BE2C (cell line): ENCODE data around the gene MAGI2.
"Not testable (repeated sequence)": the region's sequence is repeated elsewhere in the genome, so short reads cannot be mapped to it uniquely, and the experiment has no call there.

ENCODE experiments used
- DNase-seq: peaks from one replicate; pipeline ENCODE4 v3.0.0-alpha.2; 2020
- H3K27me3 ChIP-seq: fragments of 250-450 bp; sonication (Bioruptor Pico); 2 replicates; pipeline ENCODE4 v1.5.1; 2020; ENCODE audit warnings: mild to moderate bottlenecking
- H3K36me3 ChIP-seq: fragments of 250-450 bp; sonication (Bioruptor Pico); 2 replicates; pipeline ENCODE4 v1.5.1; 2020; ENCODE audit warnings: mild to moderate bottlenecking
- H3K4me1 ChIP-seq: fragments of 250-450 bp; sonication (Bioruptor Pico); 2 replicates; pipeline ENCODE4 v1.5.1; 2020
- H3K4me3 ChIP-seq: 2 replicates; pipeline ENCODE4 v1.5.1; 2011; ENCODE audit warnings: low read depth, low read length
- H3K9me3 ChIP-seq: fragments of 250-450 bp; sonication (Bioruptor Pico); 2 replicates; pipeline ENCODE4 v1.5.1; 2020
- TF ChIP-seq, protein P1 (sequence below): IDR thresholded peaks from 2 replicates; pipeline ENCODE4 v1.5.1; 2012; ENCODE audit warnings: mild to moderate bottlenecking, low read depth, low read length

MAGI2 gene

DNA sequence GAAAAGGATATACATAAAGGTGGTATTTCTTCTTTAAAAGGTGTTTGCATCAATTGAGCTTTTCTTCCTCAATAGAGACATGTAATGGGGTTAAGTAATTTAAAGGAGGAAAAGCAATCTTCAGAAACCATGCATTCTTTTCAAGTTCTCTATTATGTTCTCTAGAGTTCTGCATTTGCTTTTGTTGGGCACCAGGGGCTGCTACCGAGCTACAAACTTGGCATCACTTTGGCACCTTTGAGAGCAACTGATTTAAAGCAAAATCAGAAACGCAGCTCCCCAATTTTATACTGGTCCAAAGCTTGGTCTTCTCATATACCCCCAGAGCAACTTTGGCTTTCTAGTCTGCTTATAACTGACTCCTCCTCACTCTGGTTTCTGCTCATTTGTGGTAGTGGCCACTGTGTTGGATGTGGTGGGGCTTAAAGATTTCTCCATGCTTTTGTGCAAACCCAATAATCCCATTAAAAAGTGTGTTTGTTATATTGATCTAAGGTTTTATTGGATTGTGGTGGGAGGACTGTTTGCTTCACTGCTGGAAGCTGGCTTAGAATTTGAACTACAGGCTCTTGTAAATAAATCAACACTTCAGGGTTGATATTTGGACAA is 942.8 kb downstream of the MAGI2 start:
- H3K36me3 ChIP-seq, result no peaks in the 10 kb centered on the region
- TF ChIP-seq, protein P1, sequence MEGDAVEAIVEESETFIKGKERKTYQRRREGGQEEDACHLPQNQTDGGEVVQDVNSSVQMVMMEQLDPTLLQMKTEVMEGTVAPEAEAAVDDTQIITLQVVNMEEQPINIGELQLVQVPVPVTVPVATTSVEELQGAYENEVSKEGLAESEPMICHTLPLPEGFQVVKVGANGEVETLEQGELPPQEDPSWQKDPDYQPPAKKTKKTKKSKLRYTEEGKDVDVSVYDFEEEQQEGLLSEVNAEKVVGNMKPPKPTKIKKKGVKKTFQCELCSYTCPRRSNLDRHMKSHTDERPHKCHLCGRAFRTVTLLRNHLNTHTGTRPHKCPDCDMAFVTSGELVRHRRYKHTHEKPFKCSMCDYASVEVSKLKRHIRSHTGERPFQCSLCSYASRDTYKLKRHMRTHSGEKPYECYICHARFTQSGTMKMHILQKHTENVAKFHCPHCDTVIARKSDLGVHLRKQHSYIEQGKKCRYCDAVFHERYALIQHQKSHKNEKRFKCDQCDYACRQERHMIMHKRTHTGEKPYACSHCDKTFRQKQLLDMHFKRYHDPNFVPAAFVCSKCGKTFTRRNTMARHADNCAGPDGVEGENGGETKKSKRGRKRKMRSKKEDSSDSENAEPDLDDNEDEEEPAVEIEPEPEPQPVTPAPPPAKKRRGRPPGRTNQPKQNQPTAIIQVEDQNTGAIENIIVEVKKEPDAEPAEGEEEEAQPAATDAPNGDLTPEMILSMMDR, result peak; percentile 83
- H3K4me3 ChIP-seq, result no peak overlapping the region
- peak; percentile 36 for DNase-seq
- no peaks in the 10 kb centered on the region for H3K9me3 ChIP-seq
- no peaks in the 10 kb centered on the region for H3K4me1 ChIP-seq
- H3K27me3 ChIP-seq, result peaks cover 4% of the 10 kb centered on the region; the same call in 1 of the 2 replicates

DNA sequence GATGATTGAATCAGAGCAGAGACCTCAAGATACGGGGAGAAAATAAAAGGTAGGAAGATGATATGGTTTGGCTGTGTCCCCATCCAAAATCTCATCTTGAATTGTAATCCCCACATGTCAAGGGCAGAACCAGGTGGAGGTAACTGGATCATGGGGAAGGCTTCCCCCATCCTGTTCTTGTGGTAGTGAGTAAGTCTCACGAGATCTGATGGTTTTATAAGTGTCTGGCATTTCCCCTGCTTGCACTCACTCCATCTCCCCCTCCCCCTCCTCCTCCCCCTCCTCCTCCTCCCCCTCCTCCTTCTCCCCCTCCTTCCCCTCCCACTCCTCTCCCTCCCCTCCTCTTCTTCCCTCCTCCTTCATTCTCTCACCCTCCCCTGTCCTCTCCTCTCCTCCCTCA is 950.2 kb downstream of the MAGI2 start:
- H3K27me3 ChIP-seq, H3K36me3 ChIP-seq, H3K4me3 ChIP-seq, H3K4me1 ChIP-seq, H3K9me3 ChIP-seq, DNase-seq: not testable (repeated sequence)

DNA sequence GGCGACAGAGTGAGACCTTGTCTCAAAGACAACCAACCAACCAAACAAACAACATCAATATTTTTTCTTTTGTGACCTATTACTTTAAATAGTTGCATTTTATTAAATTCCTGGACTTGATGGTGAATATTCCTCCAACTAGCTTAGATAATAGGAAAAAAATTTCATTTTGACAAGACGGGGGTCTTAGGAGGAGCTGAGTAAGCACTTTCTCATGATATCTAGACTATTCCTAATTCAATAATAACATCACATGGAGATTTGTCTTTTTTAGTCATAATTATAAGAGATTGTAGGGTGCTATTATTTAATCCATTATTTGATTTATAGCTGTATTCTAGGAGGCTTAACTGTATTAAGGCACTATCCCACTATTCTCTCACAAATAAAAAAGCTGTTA is 952.4 kb downstream of the MAGI2 start:
- Histone ChIP-seq H3K4me3 (no peak overlapping the region), H3K27me3 (no peaks in the 10 kb centered on the region), H3K9me3 (no peaks in the 10 kb centered on the region), H3K36me3 (no peaks in the 10 kb centered on the region), H3K4me1 (no peaks in the 10 kb centered on the region)
- DNase-seq, result no peak
- TF ChIP-seq, protein P1, result no peak

DNA sequence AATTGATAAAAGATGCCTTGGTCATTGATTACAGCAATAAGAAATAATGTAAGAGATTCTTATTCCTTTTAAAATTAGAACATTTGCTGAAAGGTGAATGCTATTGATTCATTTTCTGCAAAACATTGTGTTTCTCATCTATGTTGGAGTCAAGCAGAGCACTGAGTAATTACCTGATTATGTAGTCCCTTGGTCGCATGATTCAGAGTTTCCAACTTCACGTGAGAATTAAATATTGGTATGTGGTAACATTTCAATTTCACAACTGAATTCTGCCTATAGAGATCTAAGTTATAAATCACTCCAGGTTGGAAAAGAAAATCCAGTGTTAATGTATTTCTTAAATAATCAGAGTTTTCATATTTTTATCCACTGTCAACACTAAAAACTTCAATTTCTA is 953.5 kb downstream of the MAGI2 start:
- Histone ChIP-seq H3K4me3 (no peak overlapping the region), H3K4me1 (no peaks in the 10 kb centered on the region), H3K36me3 (no peaks in the 10 kb centered on the region), H3K27me3 (no peaks in the 10 kb centered on the region), H3K9me3 (no peaks in the 10 kb centered on the region)
- no peak for DNase-seq
- TF ChIP-seq, protein P1, result no peak

DNA sequence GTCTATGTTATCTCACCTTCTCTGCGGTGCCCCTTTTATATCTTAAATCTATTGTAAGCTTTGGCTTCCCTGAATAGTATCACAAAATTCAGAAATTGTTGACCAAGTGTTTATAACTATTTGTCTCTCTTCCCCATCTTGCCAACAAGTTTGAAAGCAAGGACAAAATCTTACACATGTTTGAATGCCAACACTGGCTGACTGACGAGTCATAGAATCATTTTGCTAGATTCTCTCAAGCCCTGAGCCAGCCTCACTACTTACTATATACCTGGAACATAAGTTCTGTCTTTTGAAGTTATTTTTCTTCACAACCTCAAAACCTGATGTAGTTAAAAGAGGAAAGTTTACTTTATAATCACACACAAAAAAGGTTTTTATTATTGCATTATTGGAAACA is 954.2 kb downstream of the MAGI2 start:
- Histone ChIP-seq H3K9me3 (no peaks in the 10 kb centered on the region), H3K4me3 (no peak overlapping the region), H3K4me1 (no peaks in the 10 kb centered on the region), H3K27me3 (no peaks in the 10 kb centered on the region), H3K36me3 (no peaks in the 10 kb centered on the region)
- DNase-seq, result no peak
- TF ChIP-seq, protein P1, result no peak

DNA sequence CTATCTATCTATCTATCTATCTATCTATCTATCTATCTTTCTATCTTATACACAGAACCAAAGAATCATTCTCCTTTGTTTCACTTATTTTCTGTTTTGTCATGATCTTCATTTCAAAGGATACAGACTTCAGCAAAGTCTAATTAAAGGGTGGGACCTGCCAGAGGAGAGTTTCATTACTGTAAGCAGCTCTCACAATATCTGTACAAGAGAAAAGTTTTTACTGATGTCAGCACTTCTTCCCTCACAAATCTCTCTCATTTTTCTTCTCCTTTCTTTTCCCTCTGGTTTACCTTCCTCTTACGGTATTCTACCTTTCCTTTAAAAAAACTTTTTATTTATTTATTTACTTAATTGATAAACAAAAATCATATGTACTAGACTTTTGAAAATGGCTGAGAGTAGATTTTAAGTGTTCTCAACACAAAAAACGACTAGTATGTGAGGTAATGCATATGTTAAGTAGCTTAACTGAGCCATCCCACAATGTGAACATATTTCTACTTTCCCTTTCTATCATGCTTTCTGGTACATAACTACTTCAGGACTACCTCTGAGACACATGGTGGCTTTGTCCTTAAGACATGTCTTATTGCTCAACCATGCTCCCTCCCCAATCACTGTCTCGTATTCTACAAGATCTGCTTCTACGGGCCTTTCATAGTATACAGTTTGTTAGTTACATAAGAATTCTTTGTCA is 955.6 kb downstream of the MAGI2 start:
- Histone ChIP-seq H3K27me3 (no peaks in the 10 kb centered on the region), H3K36me3 (no peaks in the 10 kb centered on the region), H3K4me3 (no peak overlapping the region), H3K9me3 (no peaks in the 10 kb centered on the region), H3K4me1 (no peaks in the 10 kb centered on the region)
- TF ChIP-seq, protein P1, result no peak
- no peak for DNase-seq
